Type B pancreatic cell (in vitro differentiated cells): Measurements from ENCODE around the gene OR10H1. TPM values are rescaled to one million over a fixed set of nuclear protein-coding genes. Genes with fewer than 3 reads are reported as not detected.
"Not testable (repeated sequence)": the region's sequence is repeated elsewhere in the genome, so short reads cannot be mapped to it uniquely, and the experiment has no call there.

Source experiments
- DNase-seq: peaks from one replicate; pipeline ENCODE4 v3.0.0; 2021; ENCODE audit warnings: mixed read lengths; ENCODE audit not compliant: unreplicated experiment; ENCODE audit errors: extremely low spot score
- H3K27ac Mint-ChIP-seq: 2 replicates; pipeline ENCODE4 v1.8.0; 2021; ENCODE audit warnings: mild to moderate bottlenecking, mixed read lengths
- H3K27me3 Mint-ChIP-seq: 2 replicates; pipeline ENCODE4 v1.8.0; 2021; ENCODE audit warnings: mixed read lengths
- H3K36me3 Mint-ChIP-seq: 2 replicates; pipeline ENCODE4 v1.8.0; 2021; ENCODE audit warnings: mixed read lengths
- H3K4me1 Mint-ChIP-seq: one replicate; pipeline ENCODE4 v1.8.0; 2021; ENCODE audit warnings: mixed read lengths; ENCODE audit not compliant: unreplicated experiment
- H3K4me3 Mint-ChIP-seq: 2 replicates; pipeline ENCODE4 v1.8.0; 2021; ENCODE audit warnings: mild to moderate bottlenecking, mixed read lengths
- H3K9me3 Mint-ChIP-seq: 2 replicates; pipeline ENCODE4 v1.8.0; 2021; ENCODE audit warnings: mixed read lengths
- total RNA-seq: library from RNA; stranded (reverse); gene quantifications from 2 replicates; pipeline ENCODE4 v1.2.1, GENCODE V29; 2021; ENCODE audit warnings: low replicate concordance
- TF ChIP-seq, protein P1 (sequence below): fragments of 200-600 bp; sonication (generic); conservative IDR thresholded peaks from 2 replicates; pipeline ENCODE4 v1.5.0; 2021; ENCODE audit warnings: antibody characterized with exemption, mild to moderate bottlenecking

The OR10H1 gene
- total RNA-seq, 1 donor from 2014 or later = not detected

DNA sequence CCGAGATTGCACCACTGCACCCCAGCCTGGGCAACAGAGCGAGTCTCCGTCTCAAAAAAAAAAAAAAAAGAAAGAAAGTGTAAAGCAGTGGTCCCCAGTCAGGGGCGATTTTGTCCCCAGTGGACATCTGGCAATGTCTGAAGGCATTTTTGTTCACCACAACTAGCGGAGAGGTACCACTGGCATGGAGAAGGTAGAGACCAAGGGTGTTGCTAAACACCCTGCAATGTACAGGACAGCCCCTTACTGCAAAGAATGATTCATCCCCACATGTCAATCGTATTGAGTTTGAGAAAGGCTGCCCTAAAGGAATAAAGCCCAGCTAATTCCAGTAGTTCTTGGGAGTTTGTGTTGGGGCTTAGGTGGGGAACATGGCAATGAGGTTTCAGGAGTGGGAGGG is 43.7 kb upstream of the OR10H1 start:
- Mint-ChIP-seq H3K4me1 (no peaks in the 10 kb centered on the region), H3K27ac (no peak overlapping the region), H3K27me3 (no peaks in the 10 kb centered on the region), H3K9me3 (peaks cover 4% of the 10 kb centered on the region), H3K4me3 (no peak overlapping the region), H3K36me3 (no peaks in the 10 kb centered on the region)
- TF ChIP-seq, protein P1, sequence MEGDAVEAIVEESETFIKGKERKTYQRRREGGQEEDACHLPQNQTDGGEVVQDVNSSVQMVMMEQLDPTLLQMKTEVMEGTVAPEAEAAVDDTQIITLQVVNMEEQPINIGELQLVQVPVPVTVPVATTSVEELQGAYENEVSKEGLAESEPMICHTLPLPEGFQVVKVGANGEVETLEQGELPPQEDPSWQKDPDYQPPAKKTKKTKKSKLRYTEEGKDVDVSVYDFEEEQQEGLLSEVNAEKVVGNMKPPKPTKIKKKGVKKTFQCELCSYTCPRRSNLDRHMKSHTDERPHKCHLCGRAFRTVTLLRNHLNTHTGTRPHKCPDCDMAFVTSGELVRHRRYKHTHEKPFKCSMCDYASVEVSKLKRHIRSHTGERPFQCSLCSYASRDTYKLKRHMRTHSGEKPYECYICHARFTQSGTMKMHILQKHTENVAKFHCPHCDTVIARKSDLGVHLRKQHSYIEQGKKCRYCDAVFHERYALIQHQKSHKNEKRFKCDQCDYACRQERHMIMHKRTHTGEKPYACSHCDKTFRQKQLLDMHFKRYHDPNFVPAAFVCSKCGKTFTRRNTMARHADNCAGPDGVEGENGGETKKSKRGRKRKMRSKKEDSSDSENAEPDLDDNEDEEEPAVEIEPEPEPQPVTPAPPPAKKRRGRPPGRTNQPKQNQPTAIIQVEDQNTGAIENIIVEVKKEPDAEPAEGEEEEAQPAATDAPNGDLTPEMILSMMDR = no peak
- no peak for DNase-seq

DNA sequence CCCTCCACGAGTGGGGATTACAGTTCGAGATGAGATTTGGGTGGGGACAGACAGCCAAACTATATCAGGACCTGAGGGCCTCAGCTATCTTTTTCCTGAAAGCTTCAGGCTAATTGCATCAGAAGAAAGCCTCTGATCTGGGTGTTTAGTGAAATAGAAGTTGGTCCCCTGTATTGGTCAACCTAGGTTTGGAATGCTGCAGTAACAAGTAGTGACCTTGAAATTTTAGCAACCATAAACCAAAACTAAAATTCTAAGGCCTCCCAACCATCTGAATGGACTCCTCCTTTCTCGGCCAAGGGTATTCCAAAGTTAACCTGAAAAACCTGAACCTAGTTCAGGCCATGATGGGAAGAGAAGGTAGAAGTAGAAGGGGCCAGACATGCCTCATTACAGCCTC is 34.9 kb upstream of the OR10H1 start:
- peaks cover 19% of the 10 kb centered on the region for H3K9me3 Mint-ChIP-seq

DNA sequence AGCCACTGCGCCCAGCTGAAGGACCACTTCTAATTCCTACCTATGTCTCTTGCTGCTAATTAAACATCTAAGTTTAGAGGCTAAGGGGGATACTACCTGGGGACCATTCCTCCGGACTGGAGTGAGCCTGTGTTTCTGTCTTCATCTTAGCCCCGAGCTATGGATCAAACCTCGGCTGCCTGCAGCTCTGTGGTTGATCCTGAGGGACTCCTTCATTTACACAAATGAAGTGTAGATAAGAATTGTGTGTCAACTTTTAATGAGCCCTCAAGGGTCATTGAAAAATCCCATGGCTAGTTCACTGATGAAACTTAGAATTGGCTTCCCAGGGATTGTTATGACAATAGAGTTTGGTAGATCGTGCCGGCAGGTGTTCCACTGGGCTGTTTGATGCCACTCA is 31.5 kb upstream of the OR10H1 start:
- no peak for DNase-seq
- TF ChIP-seq, protein P1 = no peak
- Mint-ChIP-seq H3K4me1 (no peaks in the 10 kb centered on the region), H3K27ac (no peak overlapping the region), H3K9me3 (peaks cover 15% of the 10 kb centered on the region), H3K4me3 (no peak overlapping the region), H3K36me3 (no peaks in the 10 kb centered on the region), H3K27me3 (no peaks in the 10 kb centered on the region)

More for the DNA sequence above, 34.9 kb upstream of the OR10H1 start:
- Mint-ChIP-seq H3K27me3 (no peaks in the 10 kb centered on the region), H3K4me3 (no peak overlapping the region), H3K4me1 (no peaks in the 10 kb centered on the region), H3K36me3 (no peaks in the 10 kb centered on the region), H3K27ac (no peak overlapping the region)
- TF ChIP-seq, protein P1 = no peak
- DNase-seq = no peak

DNA sequence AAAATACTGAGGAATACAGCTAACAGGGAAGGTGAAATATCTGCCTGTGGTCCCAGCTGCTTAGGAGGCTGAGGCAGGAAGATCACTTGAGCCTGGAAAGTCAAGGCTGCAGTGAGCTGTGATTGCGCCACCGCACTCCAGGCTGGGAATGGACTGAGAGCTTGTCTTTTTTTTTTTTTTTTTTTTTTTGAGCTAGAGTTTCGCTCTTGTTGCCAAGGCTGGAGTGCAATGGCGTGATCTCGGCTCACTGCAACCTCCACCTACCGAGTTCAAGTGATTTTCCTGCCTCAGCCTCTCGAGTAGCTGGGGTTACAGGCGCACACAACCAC is 28.4 kb upstream of the OR10H1 start:
- not testable (repeated sequence) for DNase-seq, H3K4me1 Mint-ChIP-seq, H3K27ac Mint-ChIP-seq, H3K36me3 Mint-ChIP-seq, H3K4me3 Mint-ChIP-seq, H3K27me3 Mint-ChIP-seq
- peaks cover 15% of the 10 kb centered on the region for H3K9me3 Mint-ChIP-seq

DNA sequence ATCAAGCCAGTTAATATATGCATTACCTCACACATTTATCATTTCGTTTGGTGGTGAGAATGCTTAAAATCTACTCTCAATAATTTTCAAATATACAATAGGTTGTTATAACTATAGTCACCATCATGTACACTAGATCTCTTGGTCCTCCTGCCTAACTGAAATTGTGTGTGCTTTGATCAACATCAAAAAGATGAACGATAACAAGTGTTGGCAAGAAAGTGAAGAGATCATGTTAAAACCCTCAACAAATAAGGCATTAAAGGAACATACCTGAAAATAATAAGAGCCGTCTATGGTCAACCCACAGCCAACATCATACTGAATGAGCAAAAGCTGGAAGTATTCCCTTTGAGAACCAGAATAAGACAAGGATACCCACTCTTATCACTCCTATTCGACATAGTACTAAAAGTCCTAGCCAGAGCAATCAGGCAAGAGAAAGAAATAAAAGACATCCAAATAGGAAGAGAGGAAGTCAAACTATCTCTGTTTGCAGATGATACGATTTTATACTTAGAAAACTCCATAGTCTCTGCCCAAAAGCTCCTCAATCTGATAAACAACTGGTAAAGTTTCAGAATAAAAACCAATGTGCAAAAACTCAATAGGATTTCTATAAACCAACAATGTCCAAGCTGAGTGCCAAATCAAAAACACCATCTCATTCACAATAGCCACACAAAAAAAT is 27.9 kb upstream of the OR10H1 start:
- Mint-ChIP-seq H3K4me1 (no peaks in the 10 kb centered on the region), H3K27me3 (no peaks in the 10 kb centered on the region), H3K27ac (no peak overlapping the region), H3K9me3 (peaks cover 15% of the 10 kb centered on the region), H3K4me3 (no peak overlapping the region), H3K36me3 (no peaks in the 10 kb centered on the region)
- DNase-seq = no peak
- TF ChIP-seq, protein P1 = no peak

DNA sequence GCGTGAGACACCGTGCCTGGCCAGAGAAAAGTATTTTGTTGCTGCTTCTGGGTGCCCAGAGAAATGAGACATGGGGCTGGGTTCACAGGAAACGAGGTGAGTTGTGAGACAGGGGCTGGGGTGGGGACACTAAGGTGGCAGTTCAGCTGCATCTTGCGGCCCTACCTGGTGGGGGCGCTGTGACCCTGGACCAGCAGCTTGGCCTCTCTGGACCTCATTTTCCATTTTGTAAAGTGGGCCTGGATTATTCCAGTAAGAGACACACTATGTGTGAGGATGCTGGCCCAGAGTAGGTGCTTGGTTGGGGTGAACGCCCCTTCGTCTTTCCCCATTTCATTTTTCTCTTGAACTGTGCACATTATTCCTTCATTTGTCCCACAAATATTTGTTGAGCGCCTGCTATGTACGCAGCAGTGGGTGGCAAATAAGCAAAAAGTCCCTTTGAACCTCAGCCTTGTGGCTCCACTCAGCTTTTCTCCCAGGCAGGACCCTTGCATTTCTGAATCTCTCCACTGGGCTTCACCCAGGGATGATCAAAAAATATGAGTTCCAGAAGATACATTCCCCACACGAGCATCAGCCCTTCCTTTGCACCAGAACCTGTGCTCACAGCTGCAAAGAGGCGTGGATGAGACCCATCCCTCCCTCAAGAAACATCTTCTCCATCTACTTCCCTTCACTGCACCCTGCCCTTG is 26.6 kb upstream of the OR10H1 start:
- H3K4me3 Mint-ChIP-seq = no peak overlapping the region
- TF ChIP-seq, protein P1 = no peak
- DNase-seq = no peak
- no peaks in the 10 kb centered on the region for H3K27me3 Mint-ChIP-seq
- H3K27ac Mint-ChIP-seq = no peak overlapping the region
- H3K4me1 Mint-ChIP-seq = no peaks in the 10 kb centered on the region
- H3K36me3 Mint-ChIP-seq = no peaks in the 10 kb centered on the region
- peaks cover 12% of the 10 kb centered on the region for H3K9me3 Mint-ChIP-seq
